ENCODE measurements around the gene ATRNL1. TPM values are rescaled to one million over a fixed set of nuclear protein-coding genes. Genes with fewer than 3 reads are reported as not detected.

The ATRNL1 gene
- total RNA-seq, 4 donors from 2014 or later: 0.34 to 1.1 (median 0.55) TPM

GRCh38 chr10:115409347-115409746 is 316.2 kb downstream of the ATRNL1 start:
- no peak overlapping the region for H3K4me3 ChIP-seq (ENCODE audit: low read depth, poor library complexity, severe bottlenecking)
- intact Hi-C loops (cut with DNase I; ENCODE audit: low total_unique reads): no loop called here
- no peak for DNase-seq (ENCODE audit: low spot score in 2 of 2)
- no peak for TF ChIP-seq CTCF (IDR thresholded peaks at IDR 0.05)
- no peak for TF ChIP-seq POLR2A (IDR thresholded peaks at IDR 0.05)

- TF ChIP-seq CTCF (IDR thresholded peaks at IDR 0.05): no peak
- TF ChIP-seq POLR2A (IDR thresholded peaks at IDR 0.05): no peak
- intact Hi-C loops (cut with DNase I; ENCODE audit: low total_unique reads): no loop called here
- H3K4me3 ChIP-seq (ENCODE audit: low read depth, poor library complexity, severe bottlenecking): no peak overlapping the region
- no peak for DNase-seq (ENCODE audit: low spot score in 2 of 2)
Observed at GRCh38 chr10:115417585-115418265, 324.6 kb downstream of the ATRNL1 start.

GRCh38 chr10:115422624-115423023 is 329.5 kb downstream of the ATRNL1 start:
- WGBS, 2 donors: 58 to 66% methylated on average over 1 of the region's 1 CpG
- no peak for TF ChIP-seq POLR2A (IDR thresholded peaks at IDR 0.05)
- no peak for TF ChIP-seq CTCF (IDR thresholded peaks at IDR 0.05)
- H3K4me3 ChIP-seq (ENCODE audit: low read depth, poor library complexity, severe bottlenecking): no peak overlapping the region
- intact Hi-C loops (cut with DNase I; ENCODE audit: low total_unique reads): no loop called here
- DNase-seq (ENCODE audit: low spot score in 2 of 2): no peak

- H3K4me3 ChIP-seq (ENCODE audit: low read depth, poor library complexity, severe bottlenecking): no peak overlapping the region
- intact Hi-C loops (cut with DNase I; ENCODE audit: low total_unique reads): loop anchor here (5.0 kb wide), 1 partner anchor 405 kb away; no protein-coding TSS in a partner anchor
- WGBS, 2 donors: 66 to 84% methylated on average over 2 of the region's 2 CpGs
- no peak for DNase-seq (ENCODE audit: low spot score in 2 of 2)
- no peak for TF ChIP-seq CTCF (IDR thresholded peaks at IDR 0.05)
- TF ChIP-seq POLR2A (IDR thresholded peaks at IDR 0.05): no peak
Observed at GRCh38 chr10:115427611-115428010, 334.4 kb downstream of the ATRNL1 start.

- TF ChIP-seq POLR2A (IDR thresholded peaks at IDR 0.05) (no peak), CTCF (IDR thresholded peaks at IDR 0.05) (no peak)
- WGBS, 2 donors: 30 to 31% methylated on average over 4 of the region's 4 CpGs
- H3K4me3 ChIP-seq (ENCODE audit: low read depth, poor library complexity, severe bottlenecking): no peak overlapping the region
- intact Hi-C loops (cut with DNase I; ENCODE audit: low total_unique reads): no loop called here
- no peak for DNase-seq (ENCODE audit: low spot score in 2 of 2)
Observed at GRCh38 chr10:115432188-115432819, 339.1 kb downstream of the ATRNL1 start.
